Astrocyte of the spinal cord (primary cell): ENCODE measurements around the gene CHCHD3.

Experiments
- DNase-seq: peaks from one replicate; pipeline ENCODE4 v3.0.0; 2011; ENCODE audit warnings: low read depth, low spot score
- H3K4me3 ChIP-seq: 2 replicates; pipeline ENCODE4 v1.5.1; 2011; ENCODE audit warnings: low read depth, mild to moderate bottlenecking, low read length, moderate library complexity
- in situ Hi-C: cut with HindIII; loops from 2 replicates; pipeline ENCODE4 v1.10.0; 2017; ENCODE audit warnings: low sequenced_read_pairs
- TF ChIP-seq, protein P1 (sequence below): IDR thresholded peaks from 2 replicates; pipeline ENCODE4 v1.5.1; 2012; ENCODE audit warnings: low read depth, mild to moderate bottlenecking, low read length, inconsistent platforms

The CHCHD3 gene

DNA sequence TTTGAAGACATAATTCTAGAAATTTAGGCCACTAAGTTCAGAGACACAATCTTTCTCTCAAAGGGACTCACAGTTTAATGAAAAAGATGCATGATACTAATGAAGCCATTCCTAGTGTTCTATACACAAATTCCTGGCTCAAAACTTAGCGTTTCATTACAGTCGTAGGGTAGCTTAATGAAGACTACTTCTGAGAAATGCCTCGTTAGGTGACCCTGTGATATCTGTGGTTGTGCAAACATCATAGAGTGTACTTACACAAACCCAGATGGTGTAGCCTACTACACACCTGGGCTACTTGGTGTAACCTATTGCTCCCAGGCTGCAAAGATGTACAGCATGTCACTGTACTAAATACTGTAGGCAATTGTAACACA is 488 bp upstream of the CHCHD3 start:
- TF ChIP-seq, protein P1, sequence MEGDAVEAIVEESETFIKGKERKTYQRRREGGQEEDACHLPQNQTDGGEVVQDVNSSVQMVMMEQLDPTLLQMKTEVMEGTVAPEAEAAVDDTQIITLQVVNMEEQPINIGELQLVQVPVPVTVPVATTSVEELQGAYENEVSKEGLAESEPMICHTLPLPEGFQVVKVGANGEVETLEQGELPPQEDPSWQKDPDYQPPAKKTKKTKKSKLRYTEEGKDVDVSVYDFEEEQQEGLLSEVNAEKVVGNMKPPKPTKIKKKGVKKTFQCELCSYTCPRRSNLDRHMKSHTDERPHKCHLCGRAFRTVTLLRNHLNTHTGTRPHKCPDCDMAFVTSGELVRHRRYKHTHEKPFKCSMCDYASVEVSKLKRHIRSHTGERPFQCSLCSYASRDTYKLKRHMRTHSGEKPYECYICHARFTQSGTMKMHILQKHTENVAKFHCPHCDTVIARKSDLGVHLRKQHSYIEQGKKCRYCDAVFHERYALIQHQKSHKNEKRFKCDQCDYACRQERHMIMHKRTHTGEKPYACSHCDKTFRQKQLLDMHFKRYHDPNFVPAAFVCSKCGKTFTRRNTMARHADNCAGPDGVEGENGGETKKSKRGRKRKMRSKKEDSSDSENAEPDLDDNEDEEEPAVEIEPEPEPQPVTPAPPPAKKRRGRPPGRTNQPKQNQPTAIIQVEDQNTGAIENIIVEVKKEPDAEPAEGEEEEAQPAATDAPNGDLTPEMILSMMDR, result no peak
- no peak overlapping the region for H3K4me3 ChIP-seq
- in situ Hi-C loops, result no loop called here
- no peak for DNase-seq

DNA sequence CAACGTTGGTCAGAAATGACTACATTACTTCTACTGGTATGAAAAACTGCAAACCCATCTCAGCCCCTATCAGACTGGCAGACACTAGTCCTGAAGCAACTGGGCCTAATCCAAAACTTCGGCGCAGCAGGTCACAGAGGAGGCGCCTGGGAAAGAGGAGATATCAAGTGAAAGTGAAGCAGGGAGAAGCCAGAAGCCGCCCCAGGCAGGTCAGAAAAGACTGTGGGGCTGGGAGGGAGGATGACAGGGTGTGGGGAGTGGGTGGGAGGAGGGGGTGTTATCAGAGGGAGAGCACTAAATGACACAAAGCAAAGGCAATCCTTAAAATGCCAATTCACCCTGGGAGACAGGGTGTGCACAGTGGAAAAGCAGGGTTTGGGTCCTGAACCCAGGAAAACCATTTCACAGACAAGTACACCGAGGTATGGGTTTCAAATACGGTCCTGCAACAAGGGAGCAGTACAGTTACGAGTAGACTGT is 731 bp downstream of the CHCHD3 start:
- DNase-seq, result no peak
- H3K4me3 ChIP-seq, result peak overlapping the region; percentile 97
- in situ Hi-C loops, result no loop called here
- TF ChIP-seq, protein P1, result no peak

DNA sequence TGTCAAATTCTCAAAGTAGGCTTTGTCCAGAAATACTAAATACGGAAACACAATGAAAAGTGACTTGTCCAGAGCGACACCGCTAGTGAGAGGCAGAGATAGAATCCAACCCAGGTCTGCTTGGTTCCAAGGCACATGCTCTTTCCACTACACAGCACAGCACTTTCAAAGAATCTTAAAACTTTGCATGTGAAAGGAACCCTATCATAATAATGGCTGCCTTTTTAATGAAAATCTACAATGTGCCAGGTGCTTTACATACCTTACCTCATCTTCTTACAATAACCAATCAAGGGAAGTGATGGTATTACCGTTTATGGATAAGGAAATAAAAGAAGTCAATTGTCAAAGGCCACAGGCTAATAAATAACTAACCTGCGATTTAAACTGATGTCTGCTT is 2.6 kb downstream of the CHCHD3 start:
- TF ChIP-seq, protein P1, result no peak
- in situ Hi-C loops, result no loop called here
- no peak for DNase-seq
- H3K4me3 ChIP-seq, result no peak overlapping the region

DNA sequence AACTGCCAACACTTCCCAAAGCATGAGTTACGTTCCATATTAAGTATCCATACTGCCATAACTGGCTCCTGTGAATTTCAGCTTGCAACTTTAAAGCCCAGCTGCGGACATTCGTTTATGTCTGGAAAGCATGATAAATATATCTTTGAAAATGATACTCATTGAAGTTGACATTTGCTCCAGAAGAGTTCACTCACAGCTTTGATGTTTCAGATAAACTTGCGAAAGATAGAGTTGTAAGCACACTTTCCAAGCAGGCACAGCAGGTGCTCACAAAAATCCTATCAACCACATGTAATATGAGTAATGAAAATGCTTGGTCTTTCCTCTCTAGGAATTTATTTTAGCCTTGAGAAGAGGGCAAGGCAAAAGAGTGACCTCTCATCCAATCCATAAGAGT is 4.5 kb downstream of the CHCHD3 start:
- H3K4me3 ChIP-seq, result no peak overlapping the region
- no peak for DNase-seq
- TF ChIP-seq, protein P1, result no peak
- in situ Hi-C loops, result no loop called here

DNA sequence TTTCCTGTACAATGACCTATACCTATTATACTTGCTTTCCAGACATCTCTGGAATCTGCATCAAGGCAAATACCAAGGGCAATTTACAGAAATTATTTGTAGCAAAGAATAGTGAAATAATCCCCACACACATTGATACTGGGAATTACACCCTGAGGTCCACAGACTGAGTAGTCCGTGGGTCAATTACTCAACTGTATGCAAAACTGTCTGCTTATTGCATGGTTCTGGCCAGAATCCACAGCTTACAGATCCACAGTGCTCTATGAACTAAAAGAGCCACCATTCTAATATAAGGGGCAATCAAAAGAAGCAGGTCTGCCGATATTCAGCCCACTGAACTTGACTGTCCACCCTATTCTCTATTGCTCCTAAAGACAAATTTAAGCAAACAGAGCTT is 5.7 kb downstream of the CHCHD3 start:
- in situ Hi-C loops, result no loop called here

DNA sequence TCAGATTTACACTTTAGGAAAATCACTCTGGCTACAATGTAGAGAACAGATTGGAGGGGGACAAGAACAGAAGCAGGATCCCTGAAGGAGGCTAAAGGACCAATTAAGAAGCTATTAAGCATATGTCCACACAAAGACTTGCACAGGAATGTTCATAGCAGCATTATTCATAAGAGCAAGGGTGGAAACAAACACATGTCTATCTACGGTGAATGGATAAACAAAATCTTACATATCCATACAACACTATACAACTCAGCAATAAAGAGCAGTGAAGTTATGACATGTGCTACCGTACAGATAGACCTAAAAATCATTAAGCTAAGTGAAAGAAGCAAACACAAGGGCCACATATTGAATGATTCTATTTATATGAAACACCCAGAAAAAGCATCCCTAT is 10.4 kb downstream of the CHCHD3 start:
- in situ Hi-C loops, result no loop called here
- TF ChIP-seq, protein P1, result no peak
- no peak overlapping the region for H3K4me3 ChIP-seq
- DNase-seq, result no peak

More for the DNA sequence above, 5.7 kb downstream of the CHCHD3 start:
- no peak overlapping the region for H3K4me3 ChIP-seq
- TF ChIP-seq, protein P1, result no peak
- DNase-seq, result no peak

DNA sequence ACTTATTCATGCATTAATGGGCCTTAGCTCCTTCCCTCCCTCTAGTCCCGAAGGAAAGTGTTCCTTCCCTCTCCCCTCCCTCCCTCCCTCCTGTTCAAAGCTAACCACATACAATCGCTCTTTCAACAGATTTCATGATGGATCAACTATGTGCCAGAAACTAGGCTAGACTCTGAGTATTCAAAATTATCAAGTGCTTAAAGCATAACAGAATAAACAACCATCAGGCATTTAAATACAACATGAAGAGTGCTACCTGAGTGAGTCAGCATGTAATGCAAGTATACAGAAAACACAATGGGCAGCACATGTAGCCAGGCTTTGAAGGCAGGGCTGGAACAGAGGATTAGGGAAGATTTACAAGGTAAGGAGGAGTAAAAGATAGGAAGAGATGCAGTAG is 11.3 kb downstream of the CHCHD3 start:
- DNase-seq, result no peak
- TF ChIP-seq, protein P1, result no peak
- H3K4me3 ChIP-seq, result no peak overlapping the region
- in situ Hi-C loops, result no loop called here
